ENCODE results near the gene SELENOM.

SELENOM gene

GRCh38 chr22:31125521-31126117 is 18.3 kb upstream of the SELENOM start:
- TF ChIP-seq, protein P1, sequence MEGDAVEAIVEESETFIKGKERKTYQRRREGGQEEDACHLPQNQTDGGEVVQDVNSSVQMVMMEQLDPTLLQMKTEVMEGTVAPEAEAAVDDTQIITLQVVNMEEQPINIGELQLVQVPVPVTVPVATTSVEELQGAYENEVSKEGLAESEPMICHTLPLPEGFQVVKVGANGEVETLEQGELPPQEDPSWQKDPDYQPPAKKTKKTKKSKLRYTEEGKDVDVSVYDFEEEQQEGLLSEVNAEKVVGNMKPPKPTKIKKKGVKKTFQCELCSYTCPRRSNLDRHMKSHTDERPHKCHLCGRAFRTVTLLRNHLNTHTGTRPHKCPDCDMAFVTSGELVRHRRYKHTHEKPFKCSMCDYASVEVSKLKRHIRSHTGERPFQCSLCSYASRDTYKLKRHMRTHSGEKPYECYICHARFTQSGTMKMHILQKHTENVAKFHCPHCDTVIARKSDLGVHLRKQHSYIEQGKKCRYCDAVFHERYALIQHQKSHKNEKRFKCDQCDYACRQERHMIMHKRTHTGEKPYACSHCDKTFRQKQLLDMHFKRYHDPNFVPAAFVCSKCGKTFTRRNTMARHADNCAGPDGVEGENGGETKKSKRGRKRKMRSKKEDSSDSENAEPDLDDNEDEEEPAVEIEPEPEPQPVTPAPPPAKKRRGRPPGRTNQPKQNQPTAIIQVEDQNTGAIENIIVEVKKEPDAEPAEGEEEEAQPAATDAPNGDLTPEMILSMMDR (IDR thresholded peaks at IDR 0.05), result no peak

- TF ChIP-seq, protein P1 (IDR thresholded peaks at IDR 0.05), result no peak
Measured at GRCh38 chr22:31124811-31125465, 17.6 kb upstream of the SELENOM start.

- TF ChIP-seq, protein P1 (IDR thresholded peaks at IDR 0.05), result no peak
Measured at GRCh38 chr22:31124290-31124689, 16.9 kb upstream of the SELENOM start.

GRCh38 chr22:31123292-31123602 is 15.9 kb upstream of the SELENOM start:
- TF ChIP-seq, protein P1 (IDR thresholded peaks at IDR 0.05), result no peak

- TF ChIP-seq, protein P1 (IDR thresholded peaks at IDR 0.05), result no peak
Measured at GRCh38 chr22:31122532-31123291, 15.3 kb upstream of the SELENOM start, which contains the start of gene INPP5J. TSS of gene INPP5J (plus strand) at chr22:31122966. CDS start at chr22:31123015, 49 bp downstream.

- TF ChIP-seq, protein P1 (IDR thresholded peaks at IDR 0.05), result no peak
Measured at GRCh38 chr22:31122196-31122531, 14.8 kb upstream of the SELENOM start.

- TF ChIP-seq, protein P1 (IDR thresholded peaks at IDR 0.05), result no peak
Measured at GRCh38 chr22:31121403-31121802, 14.0 kb upstream of the SELENOM start.
